Prostate gland (tissue), 2 donors: ENCODE data around the gene FCRL3.

Experiments
- CTCF ChIP-seq, 4 experiments: fragments of 200-600 bp in 2 of 4; fragments of 450-650 bp in 2 of 4; sonication (generic) in 2 of 4; IDR thresholded peaks; 1 replicate in 3 of 4; 2 replicates in 1 of 4; pipeline ENCODE4 v1.5.1; 2016 to 2019; ENCODE audit warnings: antibody characterized with exemption in 4 of 4, mild to moderate bottlenecking in 2 of 4, moderate library complexity in 2 of 4
- POLR2A ChIP-seq: fragments of 450-650 bp; IDR thresholded peaks from one replicate; pipeline ENCODE4 v1.6.1; 2016; ENCODE audit warnings: antibody characterized with exemption, mild to moderate bottlenecking
- POLR2AphosphoS5 ChIP-seq: sonication (generic); formaldehyde crosslinking; IDR thresholded peaks from one replicate; pipeline ENCODE4 v1.6.1; 2017; ENCODE audit warnings: antibody characterized with exemption

- no peak for TF ChIP-seq CTCF (IDR thresholded peaks at IDR 0.05)
- TF ChIP-seq POLR2A: no peak
- no peak for TF ChIP-seq POLR2AphosphoS5
These were observed 1.8 kb upstream of the FCRL3 start for GRCh38 chr1:157702308-157702825.
